PC-9 (cell line): Measurements from ENCODE around the gene C18orf63. TPM values are rescaled to one million over a fixed set of nuclear protein-coding genes. Genes with fewer than 3 reads are reported as not detected.

Experiments used
- BruUV-seq: library from RNA; stranded (reverse); fragments of 400-500 nt; replicated peaks from 2 replicates; lab custom pipeline; 2021; lab: Mats Ljungman, UMichigan
- CTCF ChIA-PET: fragments of 300-600 bp; sonication (Branson Sonifier 250); formaldehyde crosslinking; loops from one replicate; lab custom pipeline; 2022; ENCODE audit warnings: antibody characterized with exemption; lab: Charles Lee
- POLR2A ChIA-PET: fragments of 300-600 bp; sonication (Branson Sonifier 250); formaldehyde crosslinking; loops from one replicate; lab custom pipeline; 2022; ENCODE audit warnings: antibody characterized with exemption; ENCODE audit not compliant: unreplicated experiment; lab: Charles Lee
- DNase-seq, 2 experiments: peaks; one replicate each; pipeline versions ENCODE4 v3.0.0 to v3.0.0-alpha.2; 2015 to 2022; ENCODE audit warnings: mixed read lengths in 1 of 2
- H2AFZ ChIP-seq: fragments of 200-600 bp; sonication (generic); 2 replicates; pipeline ENCODE4 v1.8.1; 2017; ENCODE audit warnings: antibody characterized with exemption
- H3F3A ChIP-seq: fragments of 200-600 bp; sonication (generic); 2 replicates; pipeline ENCODE4 v1.8.1; 2017; ENCODE audit warnings: antibody characterized with exemption, mild to moderate bottlenecking, low read depth; ENCODE audit not compliant: insufficient read depth
- H3K27ac ChIP-seq: fragments of 200-600 bp; sonication (generic); 2 replicates; pipeline ENCODE4 v1.6.1; 2016; ENCODE audit warnings: mixed run types
- H3K27me3 ChIP-seq: fragments of 200-600 bp; sonication (generic); 2 replicates; pipeline ENCODE4 v1.6.1; 2016; ENCODE audit warnings: low read depth, mixed run types; ENCODE audit not compliant: insufficient read depth
- H3K36me3 ChIP-seq: fragments of 200-600 bp; sonication (generic); 2 replicates; pipeline ENCODE4 v1.6.1; 2016; ENCODE audit warnings: low read depth, mixed run types
- H3K4me1 ChIP-seq: fragments of 200-600 bp; sonication (generic); replicated peaks from 2 replicates; pipeline ENCODE4 v1.6.1; 2016; ENCODE audit warnings: mixed run types; ENCODE audit not compliant: insufficient read depth
- H3K4me2 ChIP-seq: fragments of 200-600 bp; sonication (generic); 2 replicates; pipeline ENCODE4 v1.6.1; 2017; ENCODE audit warnings: mixed run types
- H3K4me3 ChIP-seq: fragments of 200-600 bp; sonication (generic); 2 replicates; pipeline ENCODE4 v1.6.1; 2016; ENCODE audit warnings: mixed run types
- H3K79me2 ChIP-seq: fragments of 200-600 bp; sonication (generic); 2 replicates; pipeline ENCODE4 v1.6.1; 2017; ENCODE audit warnings: low read depth, mixed run types
- H3K9me2 ChIP-seq: fragments of 200-600 bp; sonication (generic); 2 replicates; pipeline ENCODE4 v1.8.1; 2017; ENCODE audit warnings: mild to moderate bottlenecking; ENCODE audit not compliant: insufficient read depth
- H3K9me3 ChIP-seq: fragments of 200-600 bp; sonication (generic); 2 replicates; pipeline ENCODE4 v1.8.1; 2016; ENCODE audit warnings: low read depth; ENCODE audit not compliant: insufficient read depth
- H4K20me1 ChIP-seq: fragments of 200-600 bp; sonication (generic); 2 replicates; pipeline ENCODE4 v1.8.1; 2017; ENCODE audit not compliant: insufficient read depth
- CTCF ChIP-seq: fragments of 200-600 bp; sonication (generic); conservative IDR thresholded peaks from 2 replicates; pipeline ENCODE4 v1.6.1; 2017; ENCODE audit warnings: mixed run types, antibody characterized with exemption, mild to moderate bottlenecking, moderate library complexity
- EZH2 ChIP-seq: fragments of 200-600 bp; sonication (generic); IDR thresholded peaks from 2 replicates; pipeline ENCODE4 v1.8.0; 2017; ENCODE audit warnings: antibody characterized with exemption, low read depth
- intact Hi-C: fragments of 100-400 bp; cut with micrococcal nuclease; formaldehyde crosslinking; loops from one replicate; pipeline ENCODE4 v1.10.0; 2022; ENCODE audit not compliant: unreplicated experiment
- total RNA-seq: library from RNA; stranded (reverse); gene quantifications from 2 replicates; pipeline ENCODE4 v1.2.3, GENCODE V29; 2021

Gene C18orf63
- total RNA-seq, 1 experiment from 2014 or later: not detected

- POLR2A ChIA-PET: no interaction called here
- no TSS peak for BruUV-seq
These were observed 38.3 kb upstream of the C18orf63 start for GRCh38 chr18:74277296-74277695.

GRCh38 chr18:74278058-74278457 lies 37.6 kb upstream of the C18orf63 start:
- Histone ChIP-seq H3K36me3 (no peaks in the 10 kb centered on the region), H3K27ac (no peak overlapping the region), H3K4me2 (no peak overlapping the region), H3K79me2 (peaks cover 94% of the 10 kb centered on the region), H3K4me3 (no peak overlapping the region), H2AFZ (no peak overlapping the region), H3K4me1 (peaks cover 25% of the 10 kb centered on the region), H3K9me3 (no peaks in the 10 kb centered on the region), H3K27me3 (no peaks in the 10 kb centered on the region), H3K9me2 (no peaks in the 10 kb centered on the region), H3F3A (peaks cover 15% of the 10 kb centered on the region; the same call in 1 of the 2 replicates), H4K20me1 (no peaks in the 10 kb centered on the region)
- no peak for DNase-seq
- no TSS peak for BruUV-seq
- ChIA-PET POLR2A (no interaction called here), CTCF (no interaction called here)
- intact Hi-C loops: no loop called here
- no peak for TF ChIP-seq EZH2
- TF ChIP-seq CTCF: no peak

More at GRCh38 chr18:74277296-74277695, 38.3 kb upstream of the C18orf63 start:
- no peak overlapping the region for H3K27ac ChIP-seq
- H4K20me1 ChIP-seq: no peaks in the 10 kb centered on the region
- H3F3A ChIP-seq: peaks cover 8% of the 10 kb centered on the region; the same call in 1 of the 2 replicates
- no peak overlapping the region for H2AFZ ChIP-seq
- H3K4me1 ChIP-seq: peaks cover 17% of the 10 kb centered on the region
- H3K36me3 ChIP-seq: no peaks in the 10 kb centered on the region
- no peak overlapping the region for H3K4me2 ChIP-seq
- H3K79me2 ChIP-seq: peaks cover 95% of the 10 kb centered on the region
- no peaks in the 10 kb centered on the region for H3K27me3 ChIP-seq
- CTCF ChIA-PET: no interaction called here
- DNase-seq: no peak
- intact Hi-C loops: no loop called here
- no peaks in the 10 kb centered on the region for H3K9me2 ChIP-seq
- TF ChIP-seq CTCF: no peak
- no peak for TF ChIP-seq EZH2
- no peak overlapping the region for H3K4me3 ChIP-seq
- H3K9me3 ChIP-seq: no peaks in the 10 kb centered on the region

- ChIA-PET CTCF (no interaction called here), POLR2A (no interaction called here)
- Histone ChIP-seq H4K20me1 (no peaks in the 10 kb centered on the region), H2AFZ (no peak overlapping the region), H3K79me2 (peaks cover 94% of the 10 kb centered on the region), H3K9me2 (no peaks in the 10 kb centered on the region), H3K4me2 (no peak overlapping the region), H3K9me3 (no peaks in the 10 kb centered on the region), H3K27ac (no peak overlapping the region), H3F3A (peaks cover 22% of the 10 kb centered on the region; the same call in 1 of the 2 replicates), H3K27me3 (no peaks in the 10 kb centered on the region), H3K4me3 (no peak overlapping the region), H3K4me1 (peaks cover 34% of the 10 kb centered on the region), H3K36me3 (no peaks in the 10 kb centered on the region)
- intact Hi-C loops: no loop called here
- BruUV-seq: no TSS peak
- TF ChIP-seq CTCF (no peak), EZH2 (no peak)
- no peak for DNase-seq
These were observed 36.7 kb upstream of the C18orf63 start for GRCh38 chr18:74278983-74279382.
